SIG-M5 treated with dmso at 0.1 percent for 504 hours (cell line): Measurements from ENCODE around the gene ITGA5.

Experiments
- DNase-seq: peaks from one replicate; lab custom pipeline; 2025; ENCODE audit not compliant: unreplicated experiment; lab: John Stamatoyannopoulos, UW

The ITGA5 gene

GRCh38 chr12:54373649-54374561, 45.2 kb downstream of the ITGA5 start:
- no peak for DNase-seq

GRCh38 chr12:54372113-54372806, 46.8 kb downstream of the ITGA5 start:
- DNase-seq = no peak

DNA sequence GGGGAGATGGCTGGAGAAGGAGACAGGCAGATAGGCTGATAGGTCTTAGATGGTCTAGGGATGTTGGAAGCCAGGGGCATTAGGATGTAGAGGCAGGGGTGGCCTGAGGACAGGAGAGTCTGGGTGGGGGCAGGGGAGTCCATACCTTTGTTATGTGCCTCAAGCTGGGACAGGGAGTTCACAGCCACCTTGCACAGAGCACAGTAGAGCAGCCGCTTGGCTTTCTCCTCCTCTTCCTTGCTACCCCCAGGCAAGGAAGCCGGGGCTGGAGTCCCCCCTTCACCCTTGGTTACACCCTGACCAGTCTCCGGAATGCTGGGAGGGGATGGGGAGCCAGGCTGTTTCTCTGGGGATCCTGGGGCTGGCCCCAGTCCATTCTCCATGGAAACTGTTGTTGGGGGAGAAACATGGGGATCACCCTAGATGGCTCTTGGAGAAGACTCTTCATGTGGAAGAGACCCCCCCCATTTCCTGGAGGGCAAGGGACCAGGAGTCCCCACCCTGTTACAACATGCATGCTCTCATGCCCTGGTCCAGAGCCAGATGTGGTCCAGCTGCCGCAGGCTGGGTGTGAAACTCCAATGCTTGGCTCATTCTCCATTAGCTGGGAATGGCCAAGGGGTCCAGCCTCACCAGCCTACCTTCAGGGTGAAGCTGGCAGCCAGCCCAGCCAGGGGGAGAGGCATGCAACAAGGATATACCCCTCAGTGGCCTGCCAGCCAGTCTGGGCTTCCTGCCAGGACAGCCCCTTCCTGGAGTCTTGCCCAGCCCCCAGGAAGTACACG, 47.5 kb downstream of the ITGA5 start:
- no peak for DNase-seq

GRCh38 chr12:54370171-54370730, 48.8 kb downstream of the ITGA5 start:
- DNase-seq = peak; percentile 59

DNA sequence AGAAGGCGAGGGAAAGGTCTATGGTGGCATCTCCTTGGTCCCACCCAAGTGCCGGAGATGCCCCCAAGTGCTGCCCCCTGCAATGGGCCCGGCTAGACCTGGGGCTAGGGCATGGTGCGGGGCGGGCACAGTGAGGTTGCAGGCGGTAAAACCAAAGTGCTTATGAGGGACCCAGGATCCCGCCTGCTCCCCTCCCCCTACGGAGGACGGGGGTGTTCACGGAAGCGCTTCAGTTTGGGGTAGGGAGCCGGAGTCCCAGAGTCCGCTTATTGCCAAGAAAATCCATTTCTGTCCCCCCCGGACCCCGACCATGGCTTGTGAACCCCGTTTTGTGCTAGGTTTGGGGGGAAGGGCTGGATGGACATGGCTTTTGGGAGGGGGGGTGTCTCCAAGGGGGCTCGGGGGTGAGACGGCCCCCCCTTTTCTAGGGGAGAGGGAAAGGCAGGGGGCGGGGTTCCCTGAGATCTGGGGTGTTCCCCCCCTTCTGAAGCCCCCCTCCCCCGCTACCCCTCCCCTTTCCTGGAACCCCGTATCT, 49.4 kb downstream of the ITGA5 start:
- no peak for DNase-seq

- DNase-seq = peak; percentile 87
Measured at GRCh38 chr12:54368709-54369596, 50.1 kb downstream of the ITGA5 start.

- no peak for DNase-seq
Measured at GRCh38 chr12:54368025-54368708, 50.9 kb downstream of the ITGA5 start.

- peak; percentile 98 for DNase-seq
Measured at GRCh38 chr12:54364413-54364812, 54.7 kb downstream of the ITGA5 start, which contains the start of gene GPR84. GPR84 (minus strand) TSS chr12:54364486; CDS start chr12:54363851, 635 bp downstream.

- peak; percentile 65 for DNase-seq
Measured at GRCh38 chr12:54363618-54364017, 55.4 kb downstream of the ITGA5 start.

GRCh38 chr12:54363047-54363446, 56.0 kb downstream of the ITGA5 start:
- no peak for DNase-seq

DNA sequence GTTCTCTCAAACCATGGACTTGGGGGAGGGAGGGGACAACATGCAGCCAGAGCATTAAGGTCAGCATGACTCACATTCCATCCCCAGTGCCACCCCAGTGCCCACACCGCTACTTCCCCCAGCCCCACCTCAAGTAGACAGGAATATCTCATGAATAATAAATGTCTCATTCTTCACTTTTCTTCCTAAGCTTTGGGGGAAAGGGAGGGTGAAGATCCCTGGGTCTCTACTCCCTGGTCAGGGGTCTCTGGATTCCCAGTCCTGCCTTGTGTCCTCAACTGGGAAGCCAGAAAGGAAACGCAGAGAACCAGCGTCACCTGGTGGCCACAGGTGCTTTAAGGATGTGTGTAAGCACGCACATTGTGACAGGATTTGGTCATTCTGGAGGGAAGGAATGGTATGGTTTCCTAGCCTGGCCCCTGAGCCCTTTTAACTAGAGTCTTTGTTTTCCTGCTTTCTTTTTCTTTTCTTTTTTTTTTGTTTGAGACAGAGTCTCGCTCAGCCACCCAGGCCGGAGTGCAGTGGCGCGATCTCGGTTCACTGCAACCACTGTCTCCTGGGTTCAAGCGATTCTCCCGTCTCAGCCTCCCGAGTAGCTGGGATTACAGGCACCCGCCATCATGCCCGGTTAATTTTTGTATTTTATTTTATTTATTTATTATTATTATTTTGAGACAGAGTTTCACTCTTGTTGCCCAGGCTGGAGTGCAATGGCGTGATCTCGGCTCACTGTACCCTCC, 58.2 kb downstream of the ITGA5 start:
- peak; percentile 51 for DNase-seq

DNA sequence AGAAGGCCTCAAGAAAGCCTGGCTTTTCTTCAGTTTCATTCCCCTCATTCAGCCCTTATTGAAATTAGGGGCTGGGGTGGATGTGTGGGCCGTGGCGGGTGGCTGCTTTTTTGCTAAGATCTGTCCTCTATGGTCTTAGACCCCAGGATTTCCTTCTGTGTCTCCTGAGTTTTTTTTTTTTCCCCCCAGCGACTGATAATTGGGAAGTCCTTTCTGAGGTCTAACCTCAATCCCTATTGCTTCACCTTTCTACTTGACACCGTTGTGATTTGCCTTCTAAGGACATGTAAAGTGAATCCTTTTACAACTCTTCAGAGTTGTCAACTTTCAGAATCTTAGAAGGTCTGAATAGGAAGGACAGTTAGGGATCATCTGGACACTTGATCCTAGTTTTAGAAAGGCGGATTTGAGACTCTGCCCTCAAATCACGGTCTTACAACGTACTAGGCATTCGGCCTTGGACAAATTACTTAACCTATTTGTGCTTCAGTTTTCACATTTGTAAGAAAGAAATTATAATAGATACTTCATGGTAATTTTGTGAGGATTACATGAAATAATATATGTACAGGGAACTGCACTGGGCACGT, 59.2 kb downstream of the ITGA5 start:
- DNase-seq = no peak

- peak; percentile 98 for DNase-seq
Measured at GRCh38 chr12:54358945-54359761, 59.9 kb downstream of the ITGA5 start.

DNA sequence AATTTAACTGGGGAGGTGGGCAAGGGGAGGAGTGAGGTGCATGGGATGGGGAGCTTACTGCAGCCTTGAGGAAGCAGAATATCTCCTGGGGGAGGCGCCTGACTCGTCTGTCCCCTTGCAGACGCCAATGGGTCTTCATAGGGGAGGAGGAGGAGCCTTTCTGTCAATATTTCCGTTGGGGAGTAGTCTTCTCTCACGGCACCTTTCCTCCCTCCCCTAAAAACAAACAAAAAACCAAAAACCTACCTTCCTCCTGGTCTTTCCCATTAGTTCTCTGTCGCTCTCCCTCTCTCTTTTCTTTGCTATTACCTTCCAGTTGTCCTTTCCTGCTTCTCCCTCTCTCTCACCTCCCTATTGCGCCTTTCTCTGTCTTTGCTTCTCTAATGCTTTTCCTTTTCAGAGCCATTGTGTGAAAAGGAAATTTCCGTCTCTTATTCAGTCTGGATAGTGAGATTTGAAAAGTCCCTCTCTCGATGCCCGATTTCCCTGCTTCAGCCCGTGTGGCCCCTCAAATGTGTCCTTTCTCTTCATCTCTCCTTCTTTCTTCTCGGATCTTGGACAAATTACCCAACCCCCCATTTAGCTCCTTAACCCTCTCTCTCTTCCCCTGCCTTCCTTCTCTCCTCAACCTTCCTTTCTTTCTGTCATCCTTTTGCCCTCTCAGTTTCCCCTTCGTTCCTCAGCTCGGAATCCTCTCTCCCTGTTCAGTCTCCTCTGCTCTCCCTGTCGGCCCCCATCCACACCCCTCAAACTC, 60.7 kb downstream of the ITGA5 start:
- DNase-seq = no peak

DNA sequence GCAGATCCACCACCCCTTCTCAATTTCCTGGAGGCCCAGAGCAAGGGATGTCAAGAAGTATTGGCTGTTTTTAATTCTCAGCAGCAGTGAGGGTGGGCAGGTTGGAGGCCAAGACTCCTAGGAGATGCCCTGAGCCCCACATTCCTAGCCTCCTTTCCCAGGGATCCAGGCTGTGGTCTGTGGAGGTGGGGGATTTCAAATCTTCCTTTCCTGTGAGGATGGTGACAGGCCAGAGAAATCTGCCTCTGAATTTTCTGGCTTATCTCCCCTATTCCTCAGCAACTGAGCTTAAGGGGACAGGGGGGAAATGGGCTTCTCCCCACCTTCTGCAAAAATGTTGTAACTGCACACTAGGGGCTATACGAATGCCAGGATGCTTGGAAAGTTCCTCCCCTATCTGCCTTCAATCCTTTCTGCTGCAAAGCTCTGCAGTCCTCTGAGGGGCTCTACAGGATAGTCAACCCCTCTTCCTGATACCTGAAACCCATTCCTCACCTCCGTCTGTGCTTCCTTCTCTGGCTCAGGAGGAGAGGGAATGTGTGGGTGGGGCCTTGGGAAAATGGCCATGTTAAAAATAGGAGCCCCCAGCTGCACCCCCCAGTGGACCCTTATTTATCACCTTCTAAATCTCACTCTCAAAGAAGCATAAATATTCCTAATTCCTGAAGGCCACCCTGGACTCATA, 61.4 kb downstream of the ITGA5 start:
- no peak for DNase-seq

DNA sequence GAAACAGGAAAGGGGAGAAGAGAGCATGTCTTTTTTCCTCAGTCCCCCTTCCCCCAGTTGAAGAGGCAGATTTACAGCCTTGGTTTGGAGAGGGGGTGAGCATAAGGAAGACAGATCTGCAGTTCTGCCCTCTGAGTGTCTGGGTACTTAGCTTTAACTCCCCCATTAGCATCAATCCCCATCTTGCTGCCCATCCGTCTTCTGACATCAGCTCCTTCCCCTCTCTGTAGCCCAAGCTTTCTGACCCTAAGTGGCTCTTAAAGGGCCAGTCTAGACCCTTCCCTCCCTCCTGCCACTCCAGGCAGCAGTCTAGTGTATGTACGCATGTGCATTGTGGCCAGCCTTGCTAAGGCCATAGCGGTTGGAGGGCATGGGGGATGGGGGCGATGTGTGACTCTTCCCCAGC, 62.1 kb downstream of the ITGA5 start:
- DNase-seq = no peak
